ENCODE data around the gene LIN7B.

DNA sequence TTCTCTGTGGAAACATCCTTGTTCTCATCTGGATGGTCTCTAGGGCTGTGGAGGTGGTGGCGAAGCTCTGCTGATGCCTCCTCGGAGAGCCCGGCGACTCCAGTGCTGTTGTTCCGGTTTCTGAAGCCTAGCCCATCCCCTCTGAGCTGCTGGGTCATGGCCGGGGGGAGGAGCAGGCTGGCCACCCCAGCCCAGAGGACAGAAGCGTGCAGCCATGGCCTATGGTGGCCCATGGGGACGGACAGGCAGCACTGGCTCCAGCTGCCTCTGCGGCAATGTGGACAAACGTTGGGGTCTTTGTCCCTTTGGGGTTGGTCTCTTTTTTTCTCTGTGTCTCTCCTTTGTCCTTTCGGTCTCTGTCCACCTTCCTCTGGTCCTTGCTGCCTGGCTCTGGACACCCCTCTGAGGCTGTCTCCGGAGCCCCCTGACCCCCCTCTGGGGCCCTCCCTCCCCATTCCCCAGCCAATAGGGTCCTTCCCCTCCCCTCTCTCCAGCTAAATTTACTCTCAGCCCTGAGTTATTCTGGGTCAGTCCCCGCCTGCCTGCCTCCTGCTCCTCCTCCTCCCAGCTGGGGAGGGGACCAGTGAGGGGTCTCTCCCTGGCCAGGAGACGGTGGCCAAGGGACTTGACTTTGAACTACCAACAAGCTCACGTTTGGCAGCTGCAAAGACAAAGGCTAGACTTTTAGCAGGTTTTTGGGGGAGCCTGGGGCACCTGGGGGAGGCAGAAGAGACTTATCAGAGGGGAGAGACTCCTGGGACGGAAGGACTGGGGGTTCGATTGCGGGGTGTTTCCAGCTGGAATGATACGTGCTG is 41.0 kb downstream of the LIN7B start, which contains the start of gene HRC:
- TF ChIP-seq POLR2AphosphoS5 (IDR thresholded peaks at IDR 0.05; ENCODE audit: borderline replicate concordance, low read depth, low read length) (no peak), EZH2 (IDR thresholded peaks at IDR 0.05) (no peak)
